K562 (cell line): ENCODE results near the gene NEURL2. TPM values are rescaled to one million over a fixed set of nuclear protein-coding genes. Genes with fewer than 3 reads are reported as not detected.
A peak's percentile ranks its signal among the peaks of the same experiment; 100 is the strongest.

Experiments
- CBX2 ChIP-seq: fragments of 200-600 bp; sonication (generic); IDR thresholded peaks from one replicate; pipeline ENCODE4 v1.6.1; 2012; ENCODE audit warnings: mild to moderate bottlenecking, low read length, inconsistent platforms; ENCODE audit not compliant: insufficient read depth, poor library complexity, severe bottlenecking
- CTBP1 ChIP-seq: fragments of 450-650 bp; IDR thresholded peaks from 2 replicates; pipeline ENCODE4 v1.6.1; 2016; ENCODE audit warnings: borderline replicate concordance
- ETS2 ChIP-seq: IDR thresholded peaks from 2 replicates; pipeline ENCODE4 v1.6.1; 2016; ENCODE audit warnings: borderline replicate concordance, missing genetic modification characterization, mild to moderate bottlenecking, moderate library complexity, missing compliant biosample characterization; ENCODE audit not compliant: poor library complexity, severe bottlenecking
- GATAD2A ChIP-seq: fragments of 450-650 bp; IDR thresholded peaks from 2 replicates; pipeline ENCODE4 v1.6.1; 2017
- HMG20B ChIP-seq: fragments of 250-450 bp; sonication (Bioruptor Pico); IDR thresholded peaks from 2 replicates; pipeline ENCODE4 v1.5.0; 2021; ENCODE audit warnings: mild to moderate bottlenecking
- JUN ChIP-seq, 2 experiments: sonication (generic) in 1 of 2; formaldehyde crosslinking in 1 of 2; IDR thresholded peaks; 2 replicates each; pipeline versions ENCODE4 v1.6.1 to v1.8.0; 2012 to 2022; ENCODE audit warnings: borderline replicate concordance in 2 of 2, mild to moderate bottlenecking in 2 of 2, improper control_type of control experiment in 1 of 2, low read depth in 1 of 2, low read length in 1 of 2, missing genetic modification reagents in 1 of 2
- NR2C2 ChIP-seq, 2 experiments: fragments of 200-800 bp in 1 of 2; sonication (Bioruptor generic) in 1 of 2; sonication (generic) in 1 of 2; formaldehyde crosslinking in 1 of 2; IDR thresholded peaks; 2 replicates each; pipeline versions ENCODE4 v1.6.1 to v1.8.0; 2016 to 2022; ENCODE audit warnings: mild to moderate bottlenecking in 1 of 2, missing compliant biosample characterization in 1 of 2, missing genetic modification characterization in 1 of 2, missing genetic modification reagents in 1 of 2
- NRF1 ChIP-seq, 2 experiments: fragments of 450-650 bp; IDR thresholded peaks in 1 of 2; conservative IDR thresholded peaks in 1 of 2; 2 replicates each; pipeline ENCODE4 v1.6.1; 2014; ENCODE audit warnings: mild to moderate bottlenecking in 2 of 2
- RBM14 ChIP-seq: fragments of 200-400 bp; formaldehyde crosslinking; IDR thresholded peaks from 2 replicates; pipeline ENCODE4 v1.6.1; 2018; ENCODE audit warnings: low read depth, mild to moderate bottlenecking, low read length, moderate library complexity, borderline replicate concordance; ENCODE audit not compliant: insufficient read depth
- TBL1XR1 ChIP-seq, 2 experiments: IDR thresholded peaks; 2 replicates each; pipeline ENCODE4 v1.6.1; 2012; ENCODE audit warnings: improper control_type of control experiment in 2 of 2, low read length in 2 of 2, mild to moderate bottlenecking in 1 of 2
- TBP ChIP-seq: optimal IDR thresholded peaks from 2 replicates; pipeline ENCODE3; 2011; ENCODE audit warnings: low read depth, low read length, improper control_type of control experiment
- YY1 ChIP-seq, 3 experiments: IDR thresholded peaks; 2 replicates each; pipeline ENCODE4 v1.6.1; 2011; ENCODE audit warnings: low read length in 2 of 3, mild to moderate bottlenecking in 2 of 3, moderate library complexity in 2 of 3, borderline replicate concordance in 1 of 3, control low read depth in 1 of 3, low read depth in 1 of 3; ENCODE audit not compliant: insufficient read depth in 3 of 3, insufficient replicate concordance in 2 of 3, control insufficient read depth in 1 of 3, insufficient read length in 1 of 3; ENCODE audit errors: extremely low read depth in 1 of 3
- ZFX ChIP-seq: sonication (generic); formaldehyde crosslinking; IDR thresholded peaks from 2 replicates; pipeline ENCODE4 v1.8.0; 2022; ENCODE audit warnings: mild to moderate bottlenecking, missing genetic modification reagents, moderate library complexity
- ZKSCAN8 ChIP-seq: fragments of 200-800 bp; sonication (Bioruptor generic); IDR thresholded peaks from 2 replicates; pipeline ENCODE4 v1.6.1; 2016; ENCODE audit warnings: missing genetic modification characterization, missing compliant biosample characterization
- polyA plus RNA-seq, 8 experiments: library from polyadenylated mRNA; depleted of rRNA in 4 of 8; stranded (reverse) in 5 of 8; unstranded in 3 of 8; fragments of >200 nt; fragmentation: Nextera tagmentation in 2 of 8; fragmentation: Illumina TruSeq in 1 of 8; extraction: Ambion mirVana in 2 of 8; extraction: Trizol in 1 of 8; gene quantifications; 2 replicates each; pipeline versions ENCODE4 v1.2.1 to v1.2.3, GENCODE V29; 2011 to 2014; ENCODE audit warnings: inconsistent platforms in 1 of 8, missing spikeins in 1 of 8
- total RNA-seq, 7 experiments: library from RNA; depleted of rRNA in 6 of 7; stranded (reverse); fragments of >200 nt in 6 of 7; fragmentation: Illumina TruSeq in 2 of 7; extraction: Trizol in 2 of 7; gene quantifications; 2 replicates each; pipeline versions ENCODE4 v1.2.1 to v1.2.3, GENCODE V29; 2011 to 2021; ENCODE audit warnings: low replicate concordance in 1 of 7
- TF ChIP-seq, protein P1 (sequence below): sonication (generic); formaldehyde crosslinking; IDR thresholded peaks from 2 replicates; pipeline ENCODE4 v1.9.0; 2022; ENCODE audit warnings: mild to moderate bottlenecking, missing genetic modification reagents
- TF ChIP-seq, protein P2 (sequence below), 2 experiments: IDR thresholded peaks; 2 replicates each; pipeline ENCODE4 v1.6.1; 2011; ENCODE audit warnings: borderline replicate concordance in 1 of 2, control low read depth in 1 of 2, low read depth in 1 of 2, low read length in 1 of 2, mild to moderate bottlenecking in 1 of 2, mixed read lengths in 1 of 2, moderate library complexity in 1 of 2; ENCODE audit not compliant: insufficient read depth in 1 of 2, insufficient read length in 1 of 2, poor library complexity in 1 of 2, severe bottlenecking in 1 of 2; ENCODE audit errors: extremely low read depth in 1 of 2
- TF ChIP-seq, protein P3 (sequence below): sonication (generic); formaldehyde crosslinking; IDR thresholded peaks from 2 replicates; pipeline ENCODE4 v1.8.1; 2023; ENCODE audit warnings: mild to moderate bottlenecking, missing genetic modification reagents
- TF ChIP-seq, protein P4 (sequence below): fragments of 450-650 bp; formaldehyde crosslinking; IDR thresholded peaks from 2 replicates; pipeline ENCODE4 v1.4.0; 2022; ENCODE audit warnings: mild to moderate bottlenecking, moderate library complexity
- TF ChIP-seq, protein P5 (sequence below), 2 experiments: fragments of 200-800 bp in 1 of 2; sonication (Bioruptor generic) in 1 of 2; sonication (generic) in 1 of 2; formaldehyde crosslinking in 1 of 2; IDR thresholded peaks in 1 of 2; conservative IDR thresholded peaks in 1 of 2; 2 replicates each; pipeline versions ENCODE4 v1.5.0 to v1.6.1; 2016 to 2020; ENCODE audit warnings: missing compliant biosample characterization in 1 of 2, missing genetic modification characterization in 1 of 2, missing genetic modification reagents in 1 of 2

NEURL2 gene
- total and polyA plus RNA-seq, 9 of the 15 experiments (the other 6 are each of a cell fraction or from before 2014, with no cell fraction given), result 0.22 to 1.9 (median 0.50) TPM; not detected in 1

DNA sequence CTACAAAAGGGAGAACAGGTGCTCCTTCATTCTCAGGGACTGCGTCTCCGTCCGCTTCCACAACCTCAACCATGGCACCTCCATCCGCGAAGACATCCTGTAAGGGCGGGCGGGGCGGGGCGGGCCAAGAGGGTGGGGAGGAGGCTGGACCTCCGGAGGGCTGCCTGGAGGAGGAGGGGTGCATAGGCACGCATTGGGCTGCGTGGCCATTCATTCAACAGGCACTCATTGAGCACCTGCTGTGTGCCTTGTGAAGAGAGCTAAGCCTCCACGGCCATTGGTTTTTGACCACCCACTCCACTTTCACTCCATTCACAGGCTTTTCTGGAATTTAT is 33.2 kb downstream of the NEURL2 start (continued):
- TF ChIP-seq NR2C2 (CRISPR knock-in tag; IDR thresholded peaks at IDR 0.05) (no peak), NR2C2 (tag; IDR thresholded peaks at IDR 0.05) (peak; percentile 94), TBL1XR1 (IDR thresholded peaks at IDR 0.05; ENCODE audit: low read length in 2 of 2) (no peak), ETS2 (tag) (no peak), NRF1 (conservative IDR thresholded peaks at IDR 0.05 in 1 of 2, IDR thresholded peaks at IDR 0.05 in 1 of 2) (no peak), TBP (no peak), HMG20B (CRISPR knock-in tag) (no peak), CBX2 (no peak), GATAD2A (no peak), JUN (IDR thresholded peaks at IDR 0.05; ENCODE audit: borderline replicate concordance, low read depth, low read length) (no peak), JUN (CRISPR knock-in tag; IDR thresholded peaks at IDR 0.05; ENCODE audit: borderline replicate concordance) (no peak), ZKSCAN8 (peak; percentile 98), RBM14 (no peak), CTBP1 (no peak), YY1 (IDR thresholded peaks at IDR 0.05; ENCODE audit: borderline replicate concordance in 1 of 3, control insufficient read depth in 1 of 3, extremely low read depth in 1 of 3, insufficient read depth in 3 of 3, insufficient read length in 1 of 3, insufficient replicate concordance in 2 of 3, low read depth in 1 of 3, low read length in 2 of 3) (peak in 1 of 3 experiments; percentile 4), ZFX (CRISPR knock-in tag) (0 out of 2 replicates have a peak, but pooled peaks have one; percentile 5)
- TF ChIP-seq, protein P1, sequence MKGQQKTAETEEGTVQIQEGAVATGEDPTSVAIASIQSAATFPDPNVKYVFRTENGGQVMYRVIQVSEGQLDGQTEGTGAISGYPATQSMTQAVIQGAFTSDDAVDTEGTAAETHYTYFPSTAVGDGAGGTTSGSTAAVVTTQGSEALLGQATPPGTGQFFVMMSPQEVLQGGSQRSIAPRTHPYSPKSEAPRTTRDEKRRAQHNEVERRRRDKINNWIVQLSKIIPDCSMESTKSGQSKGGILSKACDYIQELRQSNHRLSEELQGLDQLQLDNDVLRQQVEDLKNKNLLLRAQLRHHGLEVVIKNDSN, result no peak
- TF ChIP-seq, protein P2, sequence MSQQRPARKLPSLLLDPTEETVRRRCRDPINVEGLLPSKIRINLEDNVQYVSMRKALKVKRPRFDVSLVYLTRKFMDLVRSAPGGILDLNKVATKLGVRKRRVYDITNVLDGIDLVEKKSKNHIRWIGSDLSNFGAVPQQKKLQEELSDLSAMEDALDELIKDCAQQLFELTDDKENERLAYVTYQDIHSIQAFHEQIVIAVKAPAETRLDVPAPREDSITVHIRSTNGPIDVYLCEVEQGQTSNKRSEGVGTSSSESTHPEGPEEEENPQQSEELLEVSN (IDR thresholded peaks at IDR 0.05; ENCODE audit: borderline replicate concordance in 1 of 2, extremely low read depth in 1 of 2, insufficient read depth in 1 of 2, insufficient read length in 1 of 2, low read depth in 1 of 2, low read length in 1 of 2, poor library complexity in 1 of 2, severe bottlenecking in 1 of 2), result peak in 1 of 2 experiments; percentile 29
- TF ChIP-seq, protein P3, sequence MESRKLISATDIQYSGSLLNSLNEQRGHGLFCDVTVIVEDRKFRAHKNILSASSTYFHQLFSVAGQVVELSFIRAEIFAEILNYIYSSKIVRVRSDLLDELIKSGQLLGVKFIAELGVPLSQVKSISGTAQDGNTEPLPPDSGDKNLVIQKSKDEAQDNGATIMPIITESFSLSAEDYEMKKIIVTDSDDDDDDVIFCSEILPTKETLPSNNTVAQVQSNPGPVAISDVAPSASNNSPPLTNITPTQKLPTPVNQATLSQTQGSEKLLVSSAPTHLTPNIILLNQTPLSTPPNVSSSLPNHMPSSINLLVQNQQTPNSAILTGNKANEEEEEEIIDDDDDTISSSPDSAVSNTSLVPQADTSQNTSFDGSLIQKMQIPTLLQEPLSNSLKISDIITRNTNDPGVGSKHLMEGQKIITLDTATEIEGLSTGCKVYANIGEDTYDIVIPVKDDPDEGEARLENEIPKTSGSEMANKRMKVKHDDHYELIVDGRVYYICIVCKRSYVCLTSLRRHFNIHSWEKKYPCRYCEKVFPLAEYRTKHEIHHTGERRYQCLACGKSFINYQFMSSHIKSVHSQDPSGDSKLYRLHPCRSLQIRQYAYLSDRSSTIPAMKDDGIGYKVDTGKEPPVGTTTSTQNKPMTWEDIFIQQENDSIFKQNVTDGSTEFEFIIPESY (CRISPR knock-in tag), result no peak
- TF ChIP-seq, protein P4, sequence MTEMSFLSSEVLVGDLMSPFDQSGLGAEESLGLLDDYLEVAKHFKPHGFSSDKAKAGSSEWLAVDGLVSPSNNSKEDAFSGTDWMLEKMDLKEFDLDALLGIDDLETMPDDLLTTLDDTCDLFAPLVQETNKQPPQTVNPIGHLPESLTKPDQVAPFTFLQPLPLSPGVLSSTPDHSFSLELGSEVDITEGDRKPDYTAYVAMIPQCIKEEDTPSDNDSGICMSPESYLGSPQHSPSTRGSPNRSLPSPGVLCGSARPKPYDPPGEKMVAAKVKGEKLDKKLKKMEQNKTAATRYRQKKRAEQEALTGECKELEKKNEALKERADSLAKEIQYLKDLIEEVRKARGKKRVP, result no peak
- TF ChIP-seq, protein P5, sequence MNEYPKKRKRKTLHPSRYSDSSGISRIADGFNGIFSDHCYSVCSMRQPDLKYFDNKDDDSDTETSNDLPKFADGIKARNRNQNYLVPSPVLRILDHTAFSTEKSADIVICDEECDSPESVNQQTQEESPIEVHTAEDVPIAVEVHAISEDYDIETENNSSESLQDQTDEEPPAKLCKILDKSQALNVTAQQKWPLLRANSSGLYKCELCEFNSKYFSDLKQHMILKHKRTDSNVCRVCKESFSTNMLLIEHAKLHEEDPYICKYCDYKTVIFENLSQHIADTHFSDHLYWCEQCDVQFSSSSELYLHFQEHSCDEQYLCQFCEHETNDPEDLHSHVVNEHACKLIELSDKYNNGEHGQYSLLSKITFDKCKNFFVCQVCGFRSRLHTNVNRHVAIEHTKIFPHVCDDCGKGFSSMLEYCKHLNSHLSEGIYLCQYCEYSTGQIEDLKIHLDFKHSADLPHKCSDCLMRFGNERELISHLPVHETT (CRISPR knock-in tag; conservative IDR thresholded peaks at IDR 0.05 in 1 of 2, IDR thresholded peaks at IDR 0.05 in 1 of 2), result 0 out of 4 replicates have a peak, but pooled peaks of 1 of the 2 experiments have one; percentile 35
